Heart left ventricle (tissue), 13 donors: ENCODE results near the gene PCDHAC1.

ENCODE experiments used
- POLR2A ChIP-seq, 2 donors: fragments of 450-650 bp; IDR thresholded peaks; one replicate each; pipeline ENCODE4 v1.6.1; 2017; ENCODE audit warnings: antibody characterized with exemption in 2 of 2, mild to moderate bottlenecking in 2 of 2, moderate library complexity in 2 of 2
- TF ChIP-seq, protein P1 (sequence below), 12 donors: fragments of 200-600 bp; sonication (generic) in 4 of 12; IDR thresholded peaks; one replicate each; pipeline versions ENCODE4 v1.5.0 to v1.8.0; 2018 to 2022; ENCODE audit warnings: antibody characterized with exemption in 12 of 12, mild to moderate bottlenecking in 5 of 12
- donor health status: ischemic (EF 13 %, LVEDD 7.1; RV severe dilation, severe dysfunction).
- donor health status: DM: no; HTN: yes; CAD: no.
- donor health status: DM: no; HTN: no; CAD: no.
- donor health status: ischemic (EF 25% LVEDD 6.9; RV normal size, moderate dysfunction).
- donor health status: ischemic (EF 25% LVEDD 5.7; RV mildly dilated, moderate dysfunction).
- donor health status: ischemic (EF 35%, LVEDD 5.7; RV mildly dilated, moderate dysfunction).
- donor health status: nonischemic (EF 11% LVEDD 7.7; RV severe dilation, severe dysfunction).
- donor health status: DM: yes; HTN: yes; CAD: no.
- donor health status: PGD.
- donor health status: ischemic (EF 29% LVEDD 5.4; RV normal size, mild dysfunction).
- donor health status: nonischemic (EF 23%, LVEDD 6.1; RV moderate dilation, normal function).

DNA sequence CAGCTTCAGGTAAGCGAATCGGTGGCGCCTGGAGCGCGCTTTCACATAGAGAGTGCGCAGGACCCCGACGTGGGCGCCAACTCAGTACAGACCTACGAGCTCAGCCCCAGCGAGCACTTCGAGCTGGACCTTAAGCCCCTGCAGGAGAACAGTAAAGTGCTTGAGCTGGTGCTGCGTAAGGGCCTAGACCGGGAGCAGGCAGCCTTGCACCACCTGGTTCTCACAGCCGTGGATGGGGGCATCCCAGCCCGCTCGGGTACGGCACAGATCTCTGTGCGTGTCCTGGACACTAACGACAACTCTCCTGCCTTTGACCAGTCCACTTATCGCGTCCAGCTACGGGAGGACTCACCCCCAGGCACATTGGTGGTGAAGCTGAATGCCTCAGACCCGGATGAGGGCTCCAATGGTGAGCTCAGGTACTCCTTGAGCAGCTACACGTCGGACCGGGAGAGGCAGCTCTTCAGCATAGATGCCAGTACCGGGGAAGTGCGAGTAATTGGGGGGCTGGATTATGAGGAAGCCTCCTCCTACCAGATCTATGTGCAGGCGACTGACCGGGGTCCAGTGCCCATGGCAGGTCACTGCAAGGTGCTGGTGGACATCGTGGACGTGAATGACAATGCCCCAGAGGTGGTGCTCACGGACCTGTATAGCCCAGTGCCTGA is 41.3 kb downstream of the PCDHAC1 start:
- TF ChIP-seq, protein P1, sequence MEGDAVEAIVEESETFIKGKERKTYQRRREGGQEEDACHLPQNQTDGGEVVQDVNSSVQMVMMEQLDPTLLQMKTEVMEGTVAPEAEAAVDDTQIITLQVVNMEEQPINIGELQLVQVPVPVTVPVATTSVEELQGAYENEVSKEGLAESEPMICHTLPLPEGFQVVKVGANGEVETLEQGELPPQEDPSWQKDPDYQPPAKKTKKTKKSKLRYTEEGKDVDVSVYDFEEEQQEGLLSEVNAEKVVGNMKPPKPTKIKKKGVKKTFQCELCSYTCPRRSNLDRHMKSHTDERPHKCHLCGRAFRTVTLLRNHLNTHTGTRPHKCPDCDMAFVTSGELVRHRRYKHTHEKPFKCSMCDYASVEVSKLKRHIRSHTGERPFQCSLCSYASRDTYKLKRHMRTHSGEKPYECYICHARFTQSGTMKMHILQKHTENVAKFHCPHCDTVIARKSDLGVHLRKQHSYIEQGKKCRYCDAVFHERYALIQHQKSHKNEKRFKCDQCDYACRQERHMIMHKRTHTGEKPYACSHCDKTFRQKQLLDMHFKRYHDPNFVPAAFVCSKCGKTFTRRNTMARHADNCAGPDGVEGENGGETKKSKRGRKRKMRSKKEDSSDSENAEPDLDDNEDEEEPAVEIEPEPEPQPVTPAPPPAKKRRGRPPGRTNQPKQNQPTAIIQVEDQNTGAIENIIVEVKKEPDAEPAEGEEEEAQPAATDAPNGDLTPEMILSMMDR (IDR thresholded peaks at IDR 0.05), result no peak
- no peak for TF ChIP-seq POLR2A (IDR thresholded peaks at IDR 0.05)
